HEK293 (cell line): Measurements from ENCODE around the gene HOXB7.

Source experiments
- CTCF ChIA-PET: fragments of 350-600 bp; formaldehyde crosslinking; extraction: SDS; loops from one replicate; lab custom pipeline; 2021; ENCODE audit warnings: antibody characterized with exemption; lab: Yijun Ruan, JAX
- POLR2A ChIA-PET: fragments of 300-600 bp; formaldehyde crosslinking; extraction: SDS; loops from one replicate; lab custom pipeline; 2020; ENCODE audit warnings: antibody characterized with exemption, inconsistent platforms; lab: Yijun Ruan, JAX
- H3K27ac ChIP-seq: fragments of 200-500 bp; sonication (Bioruptor generic); 2 replicates; pipeline ENCODE4 v1.5.1; 2014; ENCODE audit warnings: low read depth, low read length, control low read depth, inconsistent platforms; ENCODE audit errors: extremely low read depth
- H3K36me3 ChIP-seq, 2 experiments: fragments of 200-500 bp in 1 of 2; sonication (Bioruptor generic) in 1 of 2; 1 replicate in 1 of 2; 2 replicates in 1 of 2; pipeline ENCODE4 v1.5.1; 2014 to 2017; ENCODE audit warnings: inconsistent platforms in 2 of 2, low read length in 2 of 2; ENCODE audit not compliant: control insufficient read depth in 2 of 2, insufficient read depth in 1 of 2
- H3K4me1 ChIP-seq: fragments of 200-500 bp; sonication (Bioruptor generic); 2 replicates; pipeline ENCODE4 v1.5.1; 2014; ENCODE audit warnings: mild to moderate bottlenecking, low read length, inconsistent platforms; ENCODE audit not compliant: control insufficient read depth, insufficient read depth
- H3K4me3 ChIP-seq: 2 replicates; pipeline ENCODE4 v1.5.1; 2011; ENCODE audit warnings: low read depth, mild to moderate bottlenecking, control low read depth, low read length, moderate library complexity
- H3K9me3 ChIP-seq: fragments of 200-500 bp; sonication (Bioruptor generic); 2 replicates; pipeline ENCODE4 v1.5.1; 2014; ENCODE audit warnings: low read depth, low read length, inconsistent platforms; ENCODE audit not compliant: control insufficient read depth, insufficient read depth
- FEZF1 ChIP-seq: fragments of 450-650 bp; formaldehyde crosslinking; IDR thresholded peaks from 2 replicates; pipeline ENCODE4 v1.5.1; 2016; ENCODE audit warnings: missing biosample characterization, missing genetic modification characterization
- GLI4 ChIP-seq: fragments of 450-650 bp; formaldehyde crosslinking; IDR thresholded peaks from 2 replicates; pipeline ENCODE4 v1.5.1; 2016; ENCODE audit warnings: missing biosample characterization, missing genetic modification characterization
- KLF7 ChIP-seq: fragments of 450-650 bp; formaldehyde crosslinking; IDR thresholded peaks from 2 replicates; pipeline ENCODE4 v1.5.1; 2016; ENCODE audit warnings: missing biosample characterization, missing genetic modification characterization, borderline replicate concordance
- ZBTB48 ChIP-seq: fragments of 450-650 bp; formaldehyde crosslinking; IDR thresholded peaks from 2 replicates; pipeline ENCODE4 v1.5.1; 2016; ENCODE audit warnings: missing biosample characterization, missing genetic modification characterization
- ZEB2 ChIP-seq: fragments of 450-650 bp; formaldehyde crosslinking; IDR thresholded peaks from 2 replicates; pipeline ENCODE4 v1.5.1; 2016; ENCODE audit warnings: missing biosample characterization, missing genetic modification characterization
- ZFP69B ChIP-seq: fragments of 450-650 bp; formaldehyde crosslinking; IDR thresholded peaks from 2 replicates; pipeline ENCODE4 v1.5.1; 2016; ENCODE audit warnings: missing biosample characterization, missing genetic modification characterization
- ZNF16 ChIP-seq: fragments of 450-650 bp; formaldehyde crosslinking; IDR thresholded peaks from 2 replicates; pipeline ENCODE4 v1.5.1; 2016; ENCODE audit warnings: low read depth, missing biosample characterization, missing genetic modification characterization
- ZNF223 ChIP-seq: fragments of 450-650 bp; formaldehyde crosslinking; IDR thresholded peaks from 2 replicates; pipeline ENCODE4 v1.5.1; 2016; ENCODE audit warnings: missing biosample characterization, missing genetic modification characterization
- ZNF341 ChIP-seq: fragments of 450-650 bp; formaldehyde crosslinking; IDR thresholded peaks from 2 replicates; pipeline ENCODE4; 2016; ENCODE audit warnings: low read depth, missing biosample characterization, missing genetic modification characterization
- ZNF366 ChIP-seq: fragments of 450-650 bp; formaldehyde crosslinking; conservative IDR thresholded peaks from 2 replicates; pipeline ENCODE4 v1.5.1; 2016; ENCODE audit warnings: missing biosample characterization, missing genetic modification characterization
- ZNF626 ChIP-seq: fragments of 450-650 bp; sonication (Bioruptor Pico); formaldehyde crosslinking; IDR thresholded peaks from 2 replicates; pipeline ENCODE4 v1.5.1; 2018; ENCODE audit warnings: missing biosample characterization, missing genetic modification characterization, inconsistent platforms
- ZNF785 ChIP-seq: fragments of 450-650 bp; formaldehyde crosslinking; IDR thresholded peaks from 2 replicates; pipeline ENCODE4 v1.5.1; 2016; ENCODE audit warnings: missing biosample characterization, missing genetic modification characterization
- TF ChIP-seq, protein P1 (sequence below): fragments of 450-650 bp; formaldehyde crosslinking; IDR thresholded peaks from 2 replicates; pipeline ENCODE4 v1.5.1; 2016; ENCODE audit warnings: missing biosample characterization, missing genetic modification characterization
- TF ChIP-seq, protein P2 (sequence below): fragments of 450-650 bp; formaldehyde crosslinking; IDR thresholded peaks from 2 replicates; pipeline ENCODE4 v1.5.1; 2017; ENCODE audit warnings: missing biosample characterization, missing genetic modification characterization
- TF ChIP-seq, protein P3 (sequence below): fragments of 450-650 bp; formaldehyde crosslinking; IDR thresholded peaks from 2 replicates; pipeline ENCODE4 v1.5.1; 2016; ENCODE audit warnings: missing biosample characterization, missing genetic modification characterization
- TF ChIP-seq, protein P4 (sequence below): fragments of 450-650 bp; formaldehyde crosslinking; IDR thresholded peaks from 2 replicates; pipeline ENCODE4 v1.5.1; 2017; ENCODE audit warnings: missing biosample characterization, missing genetic modification characterization
- TF ChIP-seq, protein P5 (sequence below): fragments of 450-650 bp; formaldehyde crosslinking; IDR thresholded peaks from 2 replicates; pipeline ENCODE4 v1.5.1; 2016; ENCODE audit warnings: missing biosample characterization, missing genetic modification characterization

HOXB7 gene

DNA sequence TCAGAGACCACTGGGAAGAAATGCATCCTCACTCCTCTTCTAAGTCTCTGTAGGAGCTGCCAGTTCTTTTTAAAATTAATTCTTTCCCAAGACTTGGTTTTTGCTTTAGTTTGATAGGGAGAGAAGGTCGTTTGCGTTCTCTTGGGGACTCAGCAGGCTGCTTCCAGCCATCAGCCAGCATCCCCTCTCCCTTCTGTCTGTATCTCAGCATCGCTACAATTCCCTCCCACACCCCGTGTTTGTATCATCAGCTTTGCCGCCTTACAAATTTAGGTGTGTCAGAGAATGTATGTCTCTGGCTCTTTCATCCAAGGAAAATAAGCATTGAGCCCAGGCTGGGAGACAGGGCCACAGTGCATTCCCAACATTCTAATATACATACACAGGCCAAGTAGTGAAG, 11.5 kb downstream of the HOXB7 start:
- POLR2A ChIA-PET, result interaction anchor here (0.7 kb wide), 1 partner anchor 11 kb away, joined by 3 read pairs; no protein-coding TSS in a partner anchor
- TF ChIP-seq, protein P1, sequence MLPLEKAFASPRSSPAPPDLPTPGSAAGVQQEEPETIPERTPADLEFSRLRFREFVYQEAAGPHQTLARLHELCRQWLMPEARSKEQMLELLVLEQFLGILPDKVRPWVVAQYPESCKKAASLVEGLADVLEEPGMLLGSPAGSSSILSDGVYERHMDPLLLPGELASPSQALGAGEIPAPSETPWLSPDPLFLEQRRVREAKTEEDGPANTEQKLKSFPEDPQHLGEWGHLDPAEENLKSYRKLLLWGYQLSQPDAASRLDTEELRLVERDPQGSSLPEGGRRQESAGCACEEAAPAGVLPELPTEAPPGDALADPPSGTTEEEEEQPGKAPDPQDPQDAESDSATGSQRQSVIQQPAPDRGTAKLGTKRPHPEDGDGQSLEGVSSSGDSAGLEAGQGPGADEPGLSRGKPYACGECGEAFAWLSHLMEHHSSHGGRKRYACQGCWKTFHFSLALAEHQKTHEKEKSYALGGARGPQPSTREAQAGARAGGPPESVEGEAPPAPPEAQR (tag by site-specific recombination), result no peak
- TF ChIP-seq, protein P2, sequence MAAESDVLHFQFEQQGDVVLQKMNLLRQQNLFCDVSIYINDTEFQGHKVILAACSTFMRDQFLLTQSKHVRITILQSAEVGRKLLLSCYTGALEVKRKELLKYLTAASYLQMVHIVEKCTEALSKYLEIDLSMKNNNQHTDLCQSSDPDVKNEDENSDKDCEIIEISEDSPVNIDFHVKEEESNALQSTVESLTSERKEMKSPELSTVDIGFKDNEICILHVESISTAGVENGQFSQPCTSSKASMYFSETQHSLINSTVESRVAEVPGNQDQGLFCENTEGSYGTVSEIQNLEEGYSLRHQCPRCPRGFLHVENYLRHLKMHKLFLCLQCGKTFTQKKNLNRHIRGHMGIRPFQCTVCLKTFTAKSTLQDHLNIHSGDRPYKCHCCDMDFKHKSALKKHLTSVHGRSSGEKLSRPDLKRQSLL (tag by site-specific recombination), result peak; percentile 60; the same call in 1 of the 2 replicates
- no peak for TF ChIP-seq ZNF785 (tag by site-specific recombination)
- H3K36me3 ChIP-seq, result peaks cover 5 to 33% of the 10 kb centered on the region in 2 experiments; a peak in 1 of 3 replicates
- H3K4me3 ChIP-seq, result no peak overlapping the region
- H3K9me3 ChIP-seq, result no peaks in the 10 kb centered on the region
- H3K27ac ChIP-seq, result peak overlapping the region; percentile 87
- peaks cover 39% of the 10 kb centered on the region for H3K4me1 ChIP-seq
- CTCF ChIA-PET, result interaction anchor here (1.9 to 2.2 kb wide), 2 partner anchors 10 to 336 kb away, joined by 4 to 6 read pairs; no protein-coding TSS in a partner anchor

DNA sequence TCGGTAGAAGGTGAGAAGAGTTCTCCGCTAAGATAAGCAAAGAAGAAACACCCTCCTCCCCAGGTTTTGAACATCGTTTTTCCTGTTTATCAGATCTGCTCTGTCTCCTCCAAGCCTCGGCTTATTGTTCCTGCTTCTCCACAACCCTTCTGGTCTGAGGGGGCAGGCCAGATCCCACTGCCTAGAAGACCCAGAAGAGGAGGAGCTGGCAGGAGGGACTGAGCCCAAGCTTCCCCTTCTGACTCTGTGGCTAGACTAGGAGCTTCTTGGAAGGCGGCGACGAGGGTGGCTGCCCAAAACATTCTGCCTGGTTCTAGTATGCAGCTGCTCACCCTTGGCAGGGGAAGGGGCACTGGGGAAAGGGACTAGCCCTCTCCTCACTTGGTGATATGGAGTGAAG, 12.1 kb downstream of the HOXB7 start:
- H3K36me3 ChIP-seq, result peaks cover 5 to 34% of the 10 kb centered on the region in 2 experiments; a peak in 1 of 3 replicates
- 0 out of 2 replicates have a peak, but pooled peaks have one; percentile 14 for TF ChIP-seq ZBTB48 (tag by site-specific recombination)
- TF ChIP-seq, protein P3, sequence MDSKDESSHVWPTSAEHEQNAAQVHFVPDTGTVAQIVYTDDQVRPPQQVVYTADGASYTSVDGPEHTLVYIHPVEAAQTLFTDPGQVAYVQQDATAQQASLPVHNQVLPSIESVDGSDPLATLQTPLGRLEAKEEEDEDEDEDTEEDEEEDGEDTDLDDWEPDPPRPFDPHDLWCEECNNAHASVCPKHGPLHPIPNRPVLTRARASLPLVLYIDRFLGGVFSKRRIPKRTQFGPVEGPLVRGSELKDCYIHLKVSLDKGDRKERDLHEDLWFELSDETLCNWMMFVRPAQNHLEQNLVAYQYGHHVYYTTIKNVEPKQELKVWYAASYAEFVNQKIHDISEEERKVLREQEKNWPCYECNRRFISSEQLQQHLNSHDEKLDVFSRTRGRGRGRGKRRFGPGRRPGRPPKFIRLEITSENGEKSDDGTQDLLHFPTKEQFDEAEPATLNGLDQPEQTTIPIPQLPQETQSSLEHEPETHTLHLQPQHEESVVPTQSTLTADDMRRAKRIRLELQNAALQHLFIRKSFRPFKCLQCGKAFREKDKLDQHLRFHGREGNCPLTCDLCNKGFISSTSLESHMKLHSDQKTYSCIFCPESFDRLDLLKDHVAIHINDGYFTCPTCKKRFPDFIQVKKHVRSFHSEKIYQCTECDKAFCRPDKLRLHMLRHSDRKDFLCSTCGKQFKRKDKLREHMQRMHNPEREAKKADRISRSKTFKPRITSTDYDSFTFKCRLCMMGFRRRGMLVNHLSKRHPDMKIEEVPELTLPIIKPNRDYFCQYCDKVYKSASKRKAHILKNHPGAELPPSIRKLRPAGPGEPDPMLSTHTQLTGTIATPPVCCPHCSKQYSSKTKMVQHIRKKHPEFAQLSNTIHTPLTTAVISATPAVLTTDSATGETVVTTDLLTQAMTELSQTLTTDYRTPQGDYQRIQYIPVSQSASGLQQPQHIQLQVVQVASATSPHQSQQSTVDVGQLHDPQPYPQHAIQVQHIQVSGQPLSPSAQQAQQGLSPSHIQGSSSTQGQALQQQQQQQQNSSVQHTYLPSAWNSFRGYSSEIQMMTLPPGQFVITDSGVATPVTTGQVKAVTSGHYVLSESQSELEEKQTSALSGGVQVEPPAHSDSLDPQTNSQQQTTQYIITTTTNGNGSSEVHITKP (tag by site-specific recombination), result no peak
- ChIA-PET CTCF (interaction anchor here (1.2 to 1.9 kb wide), 2 partner anchors 336 to 339 kb away, joined by 3 to 4 read pairs; no protein-coding TSS in a partner anchor), POLR2A (interaction anchor here (0.7 to 1.0 kb wide), 4 partner anchors 11 to 27 kb away, joined by 3 to 4 read pairs (median 3); no protein-coding TSS in a partner anchor)
- peaks cover 43% of the 10 kb centered on the region for H3K4me1 ChIP-seq
- no peak overlapping the region for H3K4me3 ChIP-seq
- H3K9me3 ChIP-seq, result no peaks in the 10 kb centered on the region
- H3K27ac ChIP-seq, result peak overlapping the region; percentile 87

DNA sequence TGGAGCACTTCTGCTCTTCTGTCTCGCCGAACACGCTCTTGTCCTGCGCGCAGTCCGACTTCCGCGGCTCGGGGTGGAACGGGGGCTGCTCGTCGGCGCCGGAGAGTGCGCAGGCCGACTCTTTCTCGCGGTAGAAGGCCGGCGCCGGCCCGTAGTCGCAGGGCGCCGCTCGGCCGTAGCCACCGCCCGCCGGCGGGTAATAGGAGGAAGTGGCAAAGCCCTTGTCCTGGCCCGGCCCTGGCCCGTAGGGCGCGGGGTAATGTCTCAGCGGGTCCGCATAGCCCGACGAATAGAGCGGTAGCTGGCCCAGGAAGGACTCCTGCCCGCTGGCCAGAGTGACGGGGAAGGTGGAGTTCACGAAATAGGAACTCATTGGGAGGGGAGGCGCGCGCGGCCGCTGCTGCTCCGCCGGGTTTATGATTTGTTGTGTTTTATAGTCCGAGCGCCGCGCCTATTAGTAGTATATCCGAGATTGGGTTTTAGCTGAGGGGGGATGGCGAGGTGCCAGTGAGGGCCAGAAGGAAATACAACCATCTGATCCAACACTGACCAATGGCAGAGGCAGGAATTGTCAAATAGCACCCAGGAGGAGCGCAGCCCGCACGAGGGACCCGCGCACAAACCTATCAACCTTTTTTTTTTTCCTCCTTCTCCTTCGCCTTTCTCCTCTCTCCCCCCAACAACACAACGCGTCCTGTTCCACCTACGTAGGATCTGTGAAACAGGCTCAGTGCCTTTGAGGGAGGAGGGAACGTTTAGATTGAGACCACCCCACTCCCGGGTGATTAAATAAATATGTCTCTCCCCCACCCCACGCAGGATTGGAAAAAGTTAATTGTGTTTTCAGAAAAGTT, 12.8 kb downstream of the HOXB7 start:
- Histone ChIP-seq H3K36me3 (peaks cover 5 to 34% of the 10 kb centered on the region in 2 experiments; a peak in 1 of 3 replicates), H3K9me3 (no peaks in the 10 kb centered on the region), H3K27ac (peak overlapping the region; percentile 87), H3K4me3 (peak overlapping the region; percentile 71), H3K4me1 (peaks cover 46% of the 10 kb centered on the region)
- ChIA-PET CTCF (interaction anchor here (1.2 to 1.9 kb wide), 2 partner anchors 335 to 339 kb away, joined by 3 to 4 read pairs; no protein-coding TSS in a partner anchor), POLR2A (interaction anchor here (0.7 to 1.0 kb wide), 4 partner anchors 11 to 27 kb away, joined by 3 to 5 read pairs (median 4); no protein-coding TSS in a partner anchor)
- TF ChIP-seq ZNF366 (tag by site-specific recombination), result peak; percentile 30; the same call in 1 of the 2 replicates
- no peak for TF ChIP-seq ZNF16 (tag by site-specific recombination)
- TF ChIP-seq ZNF341, result peak; percentile 98
- TF ChIP-seq ZFP69B (tag by site-specific recombination), result peak; percentile 49; the same call in 1 of the 2 replicates
- no peak for TF ChIP-seq ZNF626 (tag by site-specific recombination)
- peak; percentile 21; the same call in 1 of the 2 replicates for TF ChIP-seq KLF7
- no peak for TF ChIP-seq ZNF223 (tag by site-specific recombination)
- TF ChIP-seq FEZF1 (tag by site-specific recombination), result peak; percentile 61
- peak; percentile 61; the same call in 1 of the 2 replicates for TF ChIP-seq GLI4
- TF ChIP-seq, protein P4, sequence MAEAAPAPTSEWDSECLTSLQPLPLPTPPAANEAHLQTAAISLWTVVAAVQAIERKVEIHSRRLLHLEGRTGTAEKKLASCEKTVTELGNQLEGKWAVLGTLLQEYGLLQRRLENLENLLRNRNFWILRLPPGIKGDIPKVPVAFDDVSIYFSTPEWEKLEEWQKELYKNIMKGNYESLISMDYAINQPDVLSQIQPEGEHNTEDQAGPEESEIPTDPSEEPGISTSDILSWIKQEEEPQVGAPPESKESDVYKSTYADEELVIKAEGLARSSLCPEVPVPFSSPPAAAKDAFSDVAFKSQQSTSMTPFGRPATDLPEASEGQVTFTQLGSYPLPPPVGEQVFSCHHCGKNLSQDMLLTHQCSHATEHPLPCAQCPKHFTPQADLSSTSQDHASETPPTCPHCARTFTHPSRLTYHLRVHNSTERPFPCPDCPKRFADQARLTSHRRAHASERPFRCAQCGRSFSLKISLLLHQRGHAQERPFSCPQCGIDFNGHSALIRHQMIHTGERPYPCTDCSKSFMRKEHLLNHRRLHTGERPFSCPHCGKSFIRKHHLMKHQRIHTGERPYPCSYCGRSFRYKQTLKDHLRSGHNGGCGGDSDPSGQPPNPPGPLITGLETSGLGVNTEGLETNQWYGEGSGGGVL (tag by site-specific recombination), result peak; percentile 40; the same call in 1 of the 2 replicates
- no peak; the same call in 1 of the 2 replicates for TF ChIP-seq ZEB2
- TF ChIP-seq, protein P5, sequence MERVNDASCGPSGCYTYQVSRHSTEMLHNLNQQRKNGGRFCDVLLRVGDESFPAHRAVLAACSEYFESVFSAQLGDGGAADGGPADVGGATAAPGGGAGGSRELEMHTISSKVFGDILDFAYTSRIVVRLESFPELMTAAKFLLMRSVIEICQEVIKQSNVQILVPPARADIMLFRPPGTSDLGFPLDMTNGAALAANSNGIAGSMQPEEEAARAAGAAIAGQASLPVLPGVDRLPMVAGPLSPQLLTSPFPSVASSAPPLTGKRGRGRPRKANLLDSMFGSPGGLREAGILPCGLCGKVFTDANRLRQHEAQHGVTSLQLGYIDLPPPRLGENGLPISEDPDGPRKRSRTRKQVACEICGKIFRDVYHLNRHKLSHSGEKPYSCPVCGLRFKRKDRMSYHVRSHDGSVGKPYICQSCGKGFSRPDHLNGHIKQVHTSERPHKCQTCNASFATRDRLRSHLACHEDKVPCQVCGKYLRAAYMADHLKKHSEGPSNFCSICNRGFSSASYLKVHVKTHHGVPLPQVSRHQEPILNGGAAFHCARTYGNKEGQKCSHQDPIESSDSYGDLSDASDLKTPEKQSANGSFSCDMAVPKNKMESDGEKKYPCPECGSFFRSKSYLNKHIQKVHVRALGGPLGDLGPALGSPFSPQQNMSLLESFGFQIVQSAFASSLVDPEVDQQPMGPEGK (tag by site-specific recombination), result peak; percentile 63
